K562 (cell line): ENCODE results near the gene CCDC74B. TPM values are rescaled to one million over a fixed set of nuclear protein-coding genes. Genes with fewer than 3 reads are reported as not detected.
"Not testable (repeated sequence)": the region's sequence is repeated elsewhere in the genome, so short reads cannot be mapped to it uniquely, and the experiment has no call there.

Experiments
- ATAC-seq: fragments of 200-7000 bp; cut with Tn5 transposase; 3 replicates; pipeline ENCODE4 v1.9.1; 2020; ENCODE audit warnings: moderate library complexity
- BruUV-seq: library from RNA; stranded (reverse); fragments of 400-500 nt; replicated peaks from 2 replicates; lab custom pipeline; 2021; lab: Mats Ljungman, UMichigan
- CTCF ChIA-PET: fragments of 300-600 bp; formaldehyde crosslinking; extraction: SDS; loops from one replicate; lab custom pipeline; 2021; ENCODE audit warnings: low intra/inter-chr PET ratio; lab: Yijun Ruan, JAX
- POLR2A ChIA-PET: fragments of 300-600, 350-650 bp; sonication (Branson Sonifier 250); formaldehyde crosslinking; extraction: SDS; loops from one replicate; lab custom pipeline; 2021; ENCODE audit warnings: antibody characterized with exemption, inconsistent platforms; lab: Yijun Ruan, JAX
- DNase-seq, 4 experiments: peaks; one replicate each; pipeline versions ENCODE4 v3.0.0 to v3.0.0-alpha.2; 2011 to 2018; ENCODE audit warnings: low spot score in 3 of 4, mixed read lengths in 3 of 4; ENCODE audit errors: extremely low read depth in 1 of 4
- FAIRE-seq: peaks from 2 replicates; lab custom pipeline; 2011; peaks lifted over from hg19 to GRCh38; lab: Jason Lieb, UNC
- H2AFZ ChIP-seq: 2 replicates; pipeline ENCODE4 v1.6.0; 2011; ENCODE audit warnings: low read depth, low read length, control low read depth, inconsistent platforms
- H3K27ac ChIP-seq: fragments of 200-600 bp; 3 replicates; pipeline ENCODE4 v1.8.0; 2011; ENCODE audit warnings: low read depth, mild to moderate bottlenecking, control low read depth, inconsistent platforms, low read length, moderate library complexity, mixed read lengths; ENCODE audit errors: extremely low read depth
- H3K27me3 ChIP-seq, 2 experiments: fragments of 300-600 bp in 1 of 2; 2 replicates in 1 of 2; 3 replicates in 1 of 2; pipeline versions ENCODE4 v1.6.0 to v1.8.0; 2011; ENCODE audit warnings: inconsistent platforms in 2 of 2, low read length in 2 of 2, mild to moderate bottlenecking in 1 of 2, mixed read lengths in 1 of 2, moderate library complexity in 1 of 2; ENCODE audit not compliant: control insufficient read depth in 2 of 2, insufficient read depth in 2 of 2
- H3K36me3 ChIP-seq: fragments of 300-600 bp; 3 replicates; pipeline ENCODE4 v1.8.0; 2011; ENCODE audit warnings: mild to moderate bottlenecking, low read length, inconsistent platforms; ENCODE audit not compliant: control insufficient read depth, insufficient read depth
- H3K4me1 ChIP-seq, 2 experiments: fragments of 200-600 bp in 1 of 2; replicated peaks in 1 of 2; 2 replicates in 1 of 2; 3 replicates in 1 of 2; pipeline versions ENCODE4 v1.5.1 to v1.8.0; 2011; ENCODE audit warnings: inconsistent platforms in 2 of 2, low read length in 2 of 2, mild to moderate bottlenecking in 1 of 2, mixed read lengths in 1 of 2, moderate library complexity in 1 of 2; ENCODE audit not compliant: control insufficient read depth in 2 of 2, insufficient read depth in 2 of 2
- H3K4me2 ChIP-seq: 2 replicates; pipeline ENCODE4 v1.6.1; 2011; ENCODE audit warnings: low read length, control low read depth, inconsistent platforms, mixed read lengths; ENCODE audit not compliant: insufficient read depth
- H3K4me3 ChIP-seq: fragments of 200-600 bp; sonication (generic), shearing (Covaris generic); 2 replicates; pipeline ENCODE4 v1.5.1; 2016; ENCODE audit warnings: control low read depth, inconsistent platforms
- H3K79me2 ChIP-seq: fragments of 200-600 bp; 3 replicates; pipeline ENCODE4 v1.8.0; 2011; ENCODE audit warnings: low read length, inconsistent platforms; ENCODE audit not compliant: control insufficient read depth, insufficient read depth
- H3K9ac ChIP-seq, 2 experiments: 2 replicates each; pipeline versions ENCODE4 v1.6.0 to v1.6.1; 2011; ENCODE audit warnings: low read depth in 2 of 2, low read length in 2 of 2, control low read depth in 1 of 2, inconsistent platforms in 1 of 2, mild to moderate bottlenecking in 1 of 2, mixed read lengths in 1 of 2; ENCODE audit not compliant: insufficient read depth in 1 of 2
- H3K9me1 ChIP-seq: one replicate; pipeline ENCODE4 v1.6.0; 2011; ENCODE audit warnings: inconsistent platforms, mild to moderate bottlenecking, low read length, moderate library complexity; ENCODE audit not compliant: control insufficient read depth, insufficient read depth
- H3K9me3 ChIP-seq: replicated peaks from 2 replicates; pipeline ENCODE4 v1.5.1; 2011; ENCODE audit warnings: low read depth, low read length, inconsistent platforms; ENCODE audit not compliant: control insufficient read depth, insufficient read depth
- H4K20me1 ChIP-seq: replicated peaks from 2 replicates; pipeline ENCODE4 v1.6.1; 2011; ENCODE audit warnings: low read length, inconsistent platforms, mixed read lengths; ENCODE audit not compliant: control insufficient read depth, insufficient read depth
- WGBS: fragments of 100-300 bp; shearing (Covaris generic); methylation state at CpG from one replicate; pipeline ENCODE4 v1.1.6; 2016; ENCODE audit warnings: low coverage, mixed read lengths; ENCODE audit not compliant: insufficient coverage; ENCODE audit errors: missing lambda C conversion rate; 5-methylcytosine and 5-hydroxymethylcytosine counted together
- in situ Hi-C: fragments of 300-500 bp; cut with MboI; formaldehyde crosslinking; loops from 4 replicates; pipeline ENCODE4 v1.15.0; 2018; ENCODE audit warnings: inconsistent platforms, mixed read lengths
- intact Hi-C: fragments of 100-400 bp; cut with micrococcal nuclease; formaldehyde crosslinking; loops from 2 replicates; pipeline ENCODE4 v1.14.2; 2022
- polyA plus RNA-seq, 8 experiments: library from polyadenylated mRNA; depleted of rRNA in 4 of 8; stranded (reverse) in 5 of 8; unstranded in 3 of 8; fragments of >200 nt; fragmentation: Nextera tagmentation in 2 of 8; fragmentation: Illumina TruSeq in 1 of 8; extraction: Ambion mirVana in 2 of 8; extraction: Trizol in 1 of 8; gene quantifications; 2 replicates each; pipeline versions ENCODE4 v1.2.1 to v1.2.3, GENCODE V29; 2011 to 2014; ENCODE audit warnings: inconsistent platforms in 1 of 8, missing spikeins in 1 of 8
- total RNA-seq, 7 experiments: library from RNA; depleted of rRNA in 6 of 7; stranded (reverse); fragments of >200 nt in 6 of 7; fragmentation: Illumina TruSeq in 2 of 7; extraction: Trizol in 2 of 7; gene quantifications; 2 replicates each; pipeline versions ENCODE4 v1.2.1 to v1.2.3, GENCODE V29; 2011 to 2021; ENCODE audit warnings: low replicate concordance in 1 of 7

The CCDC74B gene
- total and polyA plus RNA-seq, 9 of the 15 experiments (the other 6 are each of a cell fraction or from before 2014, with no cell fraction given): 0.04 to 1.5 (median 0.52) TPM; not detected in 1

GRCh38 chr2:130193824-130194223 is 48.9 kb upstream of the CCDC74B start:
- in situ Hi-C loops, FAIRE-seq, H3K4me2 ChIP-seq, H3K9me1 ChIP-seq, ATAC-seq, H3K27me3 ChIP-seq, H4K20me1 ChIP-seq, H3K4me1 ChIP-seq, H3K4me3 ChIP-seq, DNase-seq, BruUV-seq, intact Hi-C loops, H3K79me2 ChIP-seq, H3K27ac ChIP-seq, H2AFZ ChIP-seq, CTCF ChIA-PET, H3K9me3 ChIP-seq, H3K9ac ChIP-seq, H3K36me3 ChIP-seq: not testable (repeated sequence)
- WGBS: 75% methylated on average over 9 of the region's 22 CpGs
- POLR2A ChIA-PET: interaction anchor here (0.8 kb wide), 1 partner anchor 11 kb away, joined by 3 read pairs; no protein-coding TSS in a partner anchor

- H4K20me1 ChIP-seq, H3K27ac ChIP-seq, H3K9me3 ChIP-seq, POLR2A ChIA-PET, H3K27me3 ChIP-seq, DNase-seq, H3K9ac ChIP-seq, FAIRE-seq, H3K4me2 ChIP-seq, ATAC-seq, H3K4me3 ChIP-seq, H3K4me1 ChIP-seq, H2AFZ ChIP-seq, H3K79me2 ChIP-seq, in situ Hi-C loops, intact Hi-C loops, CTCF ChIA-PET, BruUV-seq, H3K36me3 ChIP-seq, H3K9me1 ChIP-seq: not testable (repeated sequence)
- WGBS: 52% methylated on average over 2 of the region's 3 CpGs
These were observed 47.5 kb upstream of the CCDC74B start for GRCh38 chr2:130192451-130192850.
